Fibroblast of skin of left quadriceps (primary cell): ENCODE results near the gene POLR2B.
"Not testable (repeated sequence)": the region's sequence is repeated elsewhere in the genome, so short reads cannot be mapped to it uniquely, and the experiment has no call there.

Experiments used
- DNase-seq, 2 experiments: peaks; one replicate each; pipeline ENCODE4 v3.0.0-alpha.2; 2013; ENCODE audit warnings: low read depth in 2 of 2

The POLR2B gene

GRCh38 chr4:57053508-57053907 lies 74.8 kb downstream of the POLR2B start:
- DNase-seq, result peak; percentile 40 to 41

- DNase-seq, result no peak
These were observed 77.2 kb downstream of the POLR2B start for GRCh38 chr4:57055886-57056285.

- DNase-seq, result no peak
These were observed 81.4 kb downstream of the POLR2B start for GRCh38 chr4:57059890-57060716.

GRCh38 chr4:57060717-57061067 lies 82.0 kb downstream of the POLR2B start:
- DNase-seq, result not testable (repeated sequence)

DNA sequence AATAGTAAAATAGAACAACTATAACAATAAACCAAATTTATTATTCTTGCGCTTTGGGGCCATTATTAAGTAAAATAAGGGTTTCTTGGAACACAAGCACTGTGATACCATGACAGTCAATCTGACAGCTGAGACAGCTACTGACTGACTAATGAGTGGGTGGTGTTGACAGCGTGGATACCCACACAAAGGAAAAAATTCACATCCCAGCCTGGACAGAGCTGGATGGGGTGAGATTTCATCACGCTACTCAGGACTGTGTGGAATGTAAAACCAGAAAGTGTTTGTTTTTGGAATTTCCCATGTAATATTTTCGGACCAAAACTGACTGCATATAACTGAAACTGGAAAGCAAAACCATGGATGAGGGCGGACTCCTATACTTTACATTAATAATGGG lies 82.7 kb downstream of the POLR2B start:
- DNase-seq, result peak in 1 of 2 experiments; percentile 53

DNA sequence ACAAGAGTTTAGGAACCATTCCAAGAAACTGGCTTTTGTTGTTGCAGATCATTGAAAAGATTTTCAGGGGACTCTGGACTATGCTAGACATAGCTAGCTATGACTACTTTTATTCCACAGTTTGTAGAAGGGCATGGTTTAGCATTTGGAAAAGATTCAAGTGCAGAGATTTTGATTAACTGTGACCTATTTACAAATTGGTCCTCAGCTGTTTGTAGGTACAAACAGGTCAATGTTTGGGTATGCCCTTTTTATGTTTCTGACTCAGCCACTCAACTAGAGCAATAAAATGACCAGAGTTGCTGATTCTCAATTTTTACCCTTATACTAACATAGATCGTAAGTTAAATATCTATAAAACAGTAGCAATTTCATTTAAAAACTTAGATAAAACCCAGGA lies 84.8 kb downstream of the POLR2B start:
- no peak for DNase-seq

DNA sequence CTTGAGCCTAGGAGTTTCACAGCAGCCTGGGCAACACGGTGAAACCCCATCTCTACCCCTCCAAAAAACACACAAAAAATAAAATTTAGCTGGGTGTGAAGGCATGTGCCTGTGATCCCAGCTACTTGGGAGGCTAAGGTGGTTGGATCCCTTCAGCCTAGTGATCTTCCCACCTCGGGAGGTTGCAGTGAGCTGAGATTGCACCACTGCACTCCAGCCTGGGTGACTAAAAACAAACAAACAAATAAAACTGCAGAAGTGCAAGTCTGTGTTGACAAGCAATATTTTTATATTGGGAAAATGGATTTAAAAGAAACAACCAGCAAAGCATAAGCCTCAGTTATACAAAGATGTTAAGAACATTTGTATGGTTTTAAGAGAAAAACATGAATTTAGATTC lies 85.4 kb downstream of the POLR2B start:
- no peak for DNase-seq

- DNase-seq, result peak; percentile 74 to 76
These were observed 86.4 kb downstream of the POLR2B start for GRCh38 chr4:57064811-57065711.

- DNase-seq, result no peak
These were observed 87.2 kb downstream of the POLR2B start for GRCh38 chr4:57065730-57066482.

- DNase-seq, result no peak
These were observed 89.7 kb downstream of the POLR2B start for GRCh38 chr4:57068237-57068981.

- DNase-seq, result no peak
These were observed 91.8 kb downstream of the POLR2B start for GRCh38 chr4:57070461-57070860.

GRCh38 chr4:57071326-57071725 lies 92.6 kb downstream of the POLR2B start:
- no peak for DNase-seq

DNA sequence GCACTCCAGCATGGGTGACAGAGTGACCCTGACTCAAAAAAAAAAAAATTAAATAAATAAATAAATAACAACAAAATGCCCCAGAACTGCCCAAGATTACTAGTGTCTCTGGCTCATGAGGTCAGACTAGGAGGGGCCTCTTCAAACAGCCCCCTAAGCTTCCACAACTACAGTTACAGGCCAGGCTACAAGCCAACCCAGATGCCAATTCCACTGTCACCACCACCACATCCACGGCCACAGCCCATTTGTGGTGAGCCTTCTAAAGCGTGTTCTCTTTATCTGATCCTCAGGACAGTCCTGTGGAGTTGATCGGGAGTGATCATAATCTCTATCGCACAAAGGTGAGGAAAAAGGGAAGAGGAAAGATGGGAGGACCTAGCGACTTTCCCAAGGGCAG lies 94.9 kb downstream of the POLR2B start:
- no peak for DNase-seq

- DNase-seq, result no peak
These were observed 96.0 kb downstream of the POLR2B start for GRCh38 chr4:57074744-57075143.

GRCh38 chr4:57075367-57075766 lies 96.7 kb downstream of the POLR2B start:
- no peak for DNase-seq

- DNase-seq, result no peak
These were observed 98.0 kb downstream of the POLR2B start for GRCh38 chr4:57076646-57077045.

DNA sequence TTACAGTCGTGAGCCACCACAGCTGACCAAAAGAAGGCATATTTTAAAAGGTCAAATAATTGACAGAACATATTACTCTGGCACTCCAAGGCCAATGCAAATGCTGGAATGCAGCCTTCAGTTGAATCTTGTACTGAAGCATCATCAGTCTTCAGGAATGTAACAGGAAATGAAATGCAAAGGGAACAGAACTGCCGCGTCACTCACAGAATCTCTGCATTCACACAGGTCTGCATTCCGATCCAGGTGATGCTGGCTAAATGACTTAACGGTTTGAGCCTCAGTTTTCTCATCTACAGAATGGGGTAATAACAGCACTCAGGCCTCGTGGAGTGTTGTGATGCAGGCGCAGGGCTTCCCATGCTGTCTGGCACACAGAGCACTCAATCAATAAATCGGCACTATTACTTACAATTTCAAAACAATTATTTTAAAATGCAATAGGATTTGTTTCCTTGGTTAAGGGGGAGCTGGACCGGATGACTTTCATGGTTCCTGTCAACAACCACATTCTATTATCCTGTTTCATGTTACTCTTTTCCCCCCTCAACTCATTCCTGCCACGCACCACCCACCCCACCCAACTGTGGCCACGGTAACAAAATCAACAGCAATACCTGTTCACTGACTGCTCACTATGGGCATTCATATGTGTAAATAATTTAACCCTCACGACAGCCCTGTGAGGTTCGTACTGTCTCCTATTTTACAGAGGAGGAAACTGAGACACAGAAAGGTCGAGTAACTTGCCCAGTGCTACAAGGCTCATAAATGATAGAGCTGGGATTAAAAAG lies 99.1 kb downstream of the POLR2B start:
- peak in 1 of 2 experiments; percentile 50 for DNase-seq

DNA sequence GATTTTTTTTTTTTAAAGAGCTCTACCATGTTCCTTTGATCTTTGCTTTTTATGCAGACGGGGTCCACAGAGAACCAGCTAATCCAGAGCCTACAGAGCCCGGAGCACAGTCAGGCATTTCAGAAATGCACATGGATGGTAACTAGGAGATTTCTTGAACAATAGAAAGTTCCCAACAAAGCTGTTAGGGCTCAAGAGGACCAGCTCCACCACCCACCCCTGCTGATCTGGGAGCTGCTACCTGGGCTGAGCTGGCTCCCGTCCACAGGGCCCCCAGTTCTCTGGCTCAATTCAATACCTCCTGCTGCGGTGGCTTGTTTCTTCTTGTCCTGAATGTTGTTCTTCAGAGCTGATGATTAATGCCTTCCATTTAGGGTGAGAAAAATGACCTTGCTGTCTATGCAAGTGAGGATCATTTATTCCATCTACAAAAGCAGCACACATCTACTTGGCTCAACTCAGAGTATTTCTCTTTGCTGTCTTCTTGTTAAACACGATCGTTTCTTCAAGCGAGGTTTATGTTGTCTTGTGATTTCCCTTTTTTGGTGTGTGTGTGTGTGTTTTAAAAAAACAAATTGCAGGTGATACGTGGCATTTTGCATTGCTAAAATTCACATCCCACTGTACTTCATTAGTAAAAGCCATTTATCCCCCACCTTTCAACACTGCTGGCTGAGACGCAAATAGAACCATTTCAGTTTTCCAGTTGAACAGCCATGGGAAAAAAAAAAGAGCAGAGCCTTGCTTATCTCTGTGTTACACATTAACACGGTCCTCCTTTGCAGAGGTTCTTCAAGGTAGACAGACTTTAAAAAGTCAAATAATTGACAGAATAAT lies 100.2 kb downstream of the POLR2B start:
- DNase-seq, result no peak
